ENCODE measurements around the gene NXPE4.
"Not testable (repeated sequence)": the region's sequence is repeated elsewhere in the genome, so short reads cannot be mapped to it uniquely, and the experiment has no call there.

The NXPE4 gene

GRCh38 chr11:114610550-114610949 is 15.0 kb upstream of the NXPE4 start:
- DNase-seq, result no peak

- DNase-seq, result no peak
Observed at GRCh38 chr11:114609429-114609828, 13.8 kb upstream of the NXPE4 start.

GRCh38 chr11:114608605-114609004 is 13.0 kb upstream of the NXPE4 start:
- not testable (repeated sequence) for DNase-seq

GRCh38 chr11:114607753-114608459 is 12.3 kb upstream of the NXPE4 start:
- DNase-seq, result no peak

- DNase-seq, result not testable (repeated sequence)
Observed at GRCh38 chr11:114606802-114607075, 11.2 kb upstream of the NXPE4 start.

GRCh38 chr11:114606003-114606801 is 10.6 kb upstream of the NXPE4 start:
- DNase-seq, result no peak

GRCh38 chr11:114605370-114605769 is 9.8 kb upstream of the NXPE4 start:
- no peak for DNase-seq

GRCh38 chr11:114604886-114605285 is 9.3 kb upstream of the NXPE4 start:
- no peak for DNase-seq

GRCh38 chr11:114604179-114604813 is 8.7 kb upstream of the NXPE4 start:
- no peak for DNase-seq

- not testable (repeated sequence) for DNase-seq
Observed at GRCh38 chr11:114603151-114603550, 7.6 kb upstream of the NXPE4 start.

- DNase-seq, result no peak
Observed at GRCh38 chr11:114598461-114598860, 2.9 kb upstream of the NXPE4 start.

GRCh38 chr11:114596175-114596919 is 761 bp upstream of the NXPE4 start:
- no peak for DNase-seq

- DNase-seq, result no peak
Observed at GRCh38 chr11:114594703-114595102, 883 bp downstream of the NXPE4 start.

GRCh38 chr11:114587398-114587953 is 8.1 kb downstream of the NXPE4 start:
- no peak for DNase-seq

GRCh38 chr11:114586797-114587196 is 8.8 kb downstream of the NXPE4 start:
- DNase-seq, result no peak

- no peak for DNase-seq
Observed at GRCh38 chr11:114571712-114572111, 23.9 kb downstream of the NXPE4 start.

GRCh38 chr11:114569801-114570200 is 25.8 kb downstream of the NXPE4 start:
- no peak for DNase-seq

GRCh38 chr11:114566276-114566675 is 29.3 kb downstream of the NXPE4 start:
- no peak for DNase-seq

- peak; percentile 41 for DNase-seq
Observed at GRCh38 chr11:114564831-114565230, 30.8 kb downstream of the NXPE4 start.

- peak; percentile 38 for DNase-seq
Observed at GRCh38 chr11:114563077-114563476, 32.5 kb downstream of the NXPE4 start.

GRCh38 chr11:114562166-114562916 is 33.2 kb downstream of the NXPE4 start:
- DNase-seq, result peak; percentile 33

Data from fibroblast of skin of abdomen (primary cell).